Muscle layer of duodenum (tissue), 2 donors: ENCODE measurements around the gene RUNDC3A.

Experiments
- H3K27ac ChIP-seq: one replicate; pipeline ENCODE4 v1.7.0; 2013; ENCODE audit warnings: mild to moderate bottlenecking, low read length
- H3K27me3 ChIP-seq: one replicate; pipeline ENCODE4 v1.7.0; 2013; ENCODE audit warnings: low read depth, mild to moderate bottlenecking, control low read depth, low read length
- H3K36me3 ChIP-seq, 2 donors: one replicate each; pipeline ENCODE4 v1.7.0; 2013; ENCODE audit warnings: low read length in 2 of 2, control low read depth in 1 of 2, mild to moderate bottlenecking in 1 of 2; ENCODE audit not compliant: insufficient read depth in 2 of 2, control insufficient read depth in 1 of 2
- H3K4me1 ChIP-seq, 2 donors: one replicate each; pipeline ENCODE4 v1.7.0; 2013; ENCODE audit warnings: low read length in 2 of 2, mild to moderate bottlenecking in 2 of 2, control low read depth in 1 of 2, moderate library complexity in 1 of 2; ENCODE audit not compliant: insufficient read depth in 2 of 2, control insufficient read depth in 1 of 2
- H3K4me3 ChIP-seq, 2 donors: one replicate each; pipeline ENCODE4 v1.7.0; 2013; ENCODE audit warnings: low read length in 2 of 2, low read depth in 1 of 2, mild to moderate bottlenecking in 1 of 2
- H3K9me3 ChIP-seq, 2 donors: one replicate each; pipeline ENCODE4 v1.7.0; 2013; ENCODE audit warnings: low read length in 2 of 2, control low read depth in 1 of 2, mild to moderate bottlenecking in 1 of 2; ENCODE audit not compliant: control insufficient read depth in 1 of 2
- donor health status: healthy.

RUNDC3A gene

DNA sequence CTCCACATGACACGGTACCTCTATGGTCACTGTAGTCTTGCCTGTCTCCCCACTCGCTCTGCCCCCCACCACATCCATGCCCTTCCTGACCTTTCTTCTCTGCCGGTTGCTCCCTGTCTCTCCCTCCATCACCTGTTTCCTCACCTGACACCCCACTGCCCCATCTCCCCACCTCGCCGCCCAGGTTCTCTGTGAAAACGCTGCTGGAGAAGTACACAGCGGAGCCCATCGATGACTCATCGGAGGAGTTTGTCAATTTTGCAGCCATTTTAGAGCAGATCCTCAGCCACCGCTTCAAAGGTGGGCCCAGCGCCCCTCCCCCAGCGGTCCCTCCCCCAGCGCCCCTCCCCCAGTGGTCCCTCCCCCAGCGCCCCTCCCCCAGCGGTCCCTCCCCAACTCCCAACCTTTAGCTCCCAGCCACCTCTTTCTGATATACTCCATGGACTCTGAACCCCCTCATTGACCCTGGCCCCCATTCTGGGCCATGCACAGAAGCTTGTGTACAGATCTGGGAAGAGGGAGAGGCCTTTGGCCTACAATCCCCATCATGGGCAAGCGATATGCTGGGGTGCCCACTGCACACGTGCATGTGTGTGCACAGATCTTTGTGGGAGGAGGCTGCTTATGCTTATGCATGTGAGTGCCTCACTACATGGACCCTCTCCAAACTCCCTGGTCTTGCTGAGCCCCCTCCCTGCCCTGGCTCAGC lies 4.1 kb downstream of the RUNDC3A start:
- H3K27me3 ChIP-seq: peaks cover 41% of the 10 kb centered on the region
- H3K9me3 ChIP-seq: no peaks in the 10 kb centered on the region
- no peak overlapping the region for H3K4me3 ChIP-seq
- H3K36me3 ChIP-seq: no peaks in the 10 kb centered on the region
- peaks cover 3 to 26% of the 10 kb centered on the region in 2 donors for H3K4me1 ChIP-seq
- H3K27ac ChIP-seq: no peak overlapping the region

DNA sequence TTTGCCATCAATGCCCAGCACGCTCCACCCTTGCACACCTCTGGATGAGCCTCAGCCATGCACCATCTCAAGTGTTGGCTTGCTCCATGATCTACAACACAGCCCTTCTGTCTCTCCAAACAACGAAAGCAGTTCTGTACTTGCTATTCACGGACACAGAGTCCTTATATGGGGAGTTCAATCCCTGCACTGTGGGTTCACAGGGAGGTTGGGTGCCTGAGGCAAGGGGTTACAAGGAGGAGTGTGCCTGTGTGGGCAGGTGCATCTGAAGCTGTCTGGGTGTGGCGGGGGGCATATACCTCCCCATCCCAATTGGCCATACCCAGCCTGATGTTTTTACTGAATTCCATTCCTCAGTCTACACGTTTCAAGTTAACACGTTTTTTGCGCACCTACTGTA lies 5.6 kb downstream of the RUNDC3A start:
- Histone ChIP-seq H3K4me1 (peaks cover 0 to 16% of the 10 kb centered on the region in 2 donors), H3K4me3 (no peak overlapping the region), H3K9me3 (no peaks in the 10 kb centered on the region), H3K36me3 (no peaks in the 10 kb centered on the region), H3K27me3 (peaks cover 40% of the 10 kb centered on the region), H3K27ac (no peak overlapping the region)

DNA sequence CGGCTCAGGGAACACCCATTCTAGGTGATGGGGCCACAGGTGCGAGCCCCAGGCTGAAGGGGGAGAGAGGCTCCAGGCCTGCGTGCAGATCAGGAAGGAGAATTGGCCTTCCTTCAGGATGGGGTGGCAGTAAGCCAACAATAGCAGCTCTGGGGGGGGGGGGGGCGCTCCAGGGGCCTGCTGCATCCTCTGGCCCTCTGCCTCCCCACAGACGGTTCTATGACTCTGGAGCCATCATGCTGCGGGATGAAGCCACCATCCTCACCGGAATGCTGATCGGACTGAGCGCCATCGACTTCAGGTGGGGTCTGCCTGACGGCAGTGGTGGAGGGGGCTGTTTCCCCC lies 6.1 kb downstream of the RUNDC3A start:
- Histone ChIP-seq H3K36me3 (peaks cover 2 to 4% of the 10 kb centered on the region in 2 donors), H3K27ac (no peak overlapping the region), H3K27me3 (peaks cover 40% of the 10 kb centered on the region), H3K4me1 (peaks cover 0 to 13% of the 10 kb centered on the region in 2 donors), H3K9me3 (no peaks in the 10 kb centered on the region), H3K4me3 (no peak overlapping the region)

- Histone ChIP-seq H3K36me3 (peaks cover 3 to 10% of the 10 kb centered on the region in 2 donors), H3K27me3 (peaks cover 40% of the 10 kb centered on the region), H3K4me3 (peak overlapping the region in 1 of 2 donors; percentile 26), H3K9me3 (no peaks in the 10 kb centered on the region), H3K27ac (no peak overlapping the region), H3K4me1 (peaks cover 0 to 13% of the 10 kb centered on the region in 2 donors)
These were observed 6.7 kb downstream of the RUNDC3A start for GRCh38 chr17:44314869-44315661.

DNA sequence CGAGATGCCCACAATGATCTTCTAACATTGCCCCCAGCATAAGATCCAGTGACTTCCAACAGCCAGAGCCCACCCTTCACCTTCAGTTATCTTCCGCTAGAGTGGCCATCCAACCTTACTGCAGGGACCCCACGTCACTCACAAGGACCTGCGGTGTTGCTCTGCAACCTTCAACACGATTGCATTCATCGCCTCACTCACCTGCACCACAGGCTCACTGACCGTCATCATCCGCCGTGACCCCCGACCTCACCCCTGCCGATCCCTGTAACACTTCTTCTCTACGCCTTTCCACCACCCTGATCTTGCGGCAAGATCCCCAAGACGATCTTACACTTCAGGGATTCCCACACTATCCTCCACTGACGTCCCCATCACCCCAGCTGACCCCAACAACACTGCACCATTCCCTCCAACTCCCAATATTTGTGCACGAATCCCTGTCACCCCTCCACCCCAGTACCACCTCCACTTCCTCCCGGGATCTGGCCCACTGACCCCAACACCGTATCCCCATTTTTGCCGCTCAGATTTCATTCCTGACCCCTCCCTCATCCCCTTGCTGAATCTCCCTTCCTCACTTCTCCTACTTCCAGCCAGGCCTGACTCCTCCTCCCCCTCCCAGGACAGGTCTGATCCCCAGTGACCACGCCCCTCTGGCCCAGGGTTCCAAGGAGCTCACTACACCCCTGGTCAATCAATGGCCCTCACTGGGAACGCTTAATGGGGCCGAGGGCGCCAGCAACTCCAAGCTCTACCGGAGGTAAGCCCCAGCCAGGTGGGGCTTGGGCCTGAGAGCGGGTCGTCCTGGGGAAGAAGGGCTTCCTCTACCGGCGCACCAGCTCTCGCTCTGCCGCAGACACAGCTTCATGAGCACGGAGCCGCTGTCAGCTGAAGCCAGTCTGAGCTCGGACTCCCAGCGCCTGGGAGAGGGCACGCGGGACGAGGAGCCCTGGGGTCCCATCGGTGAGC lies 7.6 kb downstream of the RUNDC3A start:
- Histone ChIP-seq H3K4me1 (peaks cover 0 to 13% of the 10 kb centered on the region in 2 donors), H3K36me3 (peaks cover 11 to 20% of the 10 kb centered on the region in 2 donors), H3K9me3 (no peaks in the 10 kb centered on the region), H3K4me3 (no peak overlapping the region), H3K27ac (no peak overlapping the region), H3K27me3 (peaks cover 40% of the 10 kb centered on the region)

GRCh38 chr17:44317545-44317944 lies 9.1 kb downstream of the RUNDC3A start:
- no peak overlapping the region for H3K4me3 ChIP-seq
- H3K4me1 ChIP-seq: peaks cover 0 to 13% of the 10 kb centered on the region in 2 donors
- no peak overlapping the region for H3K27ac ChIP-seq
- H3K27me3 ChIP-seq: peaks cover 40% of the 10 kb centered on the region
- peaks cover 13 to 32% of the 10 kb centered on the region in 2 donors for H3K36me3 ChIP-seq
- no peaks in the 10 kb centered on the region for H3K9me3 ChIP-seq

DNA sequence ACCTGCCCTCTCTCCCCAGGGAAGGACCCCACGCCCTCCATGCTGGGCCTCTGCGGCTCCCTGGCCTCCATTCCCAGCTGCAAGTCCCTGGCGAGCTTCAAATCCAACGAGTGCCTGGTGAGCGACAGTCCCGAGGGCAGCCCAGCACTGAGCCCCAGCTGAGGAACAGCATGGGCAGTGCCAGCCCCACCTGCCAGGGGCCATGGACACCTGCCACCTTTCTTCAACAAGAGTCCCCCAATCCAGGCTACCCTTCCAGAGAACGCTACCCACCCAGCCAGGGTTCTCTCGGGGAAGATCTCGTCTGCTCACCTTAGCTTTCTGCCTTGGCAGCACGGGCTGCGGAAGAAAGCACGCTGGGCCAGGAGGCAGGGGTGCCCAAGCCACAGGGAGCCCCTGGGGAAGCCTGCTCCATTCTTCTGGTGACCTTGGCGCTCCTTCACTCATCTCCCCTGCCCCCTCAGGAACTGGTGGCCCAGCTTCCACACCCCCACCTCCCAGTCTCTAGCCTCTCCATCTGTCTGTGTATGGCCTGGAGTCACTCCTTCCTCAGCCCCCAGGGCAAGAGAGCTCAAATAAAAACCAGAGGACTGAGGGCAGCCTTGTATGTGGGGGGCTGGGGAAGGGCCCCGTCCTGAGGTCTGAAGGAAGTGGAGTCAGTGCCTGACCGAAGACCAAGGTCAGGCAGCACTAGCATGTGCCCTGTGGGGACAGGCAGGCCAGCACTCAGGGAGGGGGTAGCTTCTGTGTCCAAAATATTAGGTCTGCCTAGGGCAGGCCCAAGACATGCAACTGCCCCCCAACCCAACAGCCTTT lies 9.9 kb downstream of the RUNDC3A start:
- H3K27me3 ChIP-seq: peaks cover 35% of the 10 kb centered on the region
- H3K27ac ChIP-seq: no peak overlapping the region
- peaks cover 0 to 13% of the 10 kb centered on the region in 2 donors for H3K4me1 ChIP-seq
- no peak overlapping the region for H3K4me3 ChIP-seq
- peaks cover 13 to 32% of the 10 kb centered on the region in 2 donors for H3K36me3 ChIP-seq
- H3K9me3 ChIP-seq: no peaks in the 10 kb centered on the region

- H3K9me3 ChIP-seq: no peaks in the 10 kb centered on the region
These were observed 11.7 kb downstream of the RUNDC3A start for GRCh38 chr17:44320066-44320465.

DNA sequence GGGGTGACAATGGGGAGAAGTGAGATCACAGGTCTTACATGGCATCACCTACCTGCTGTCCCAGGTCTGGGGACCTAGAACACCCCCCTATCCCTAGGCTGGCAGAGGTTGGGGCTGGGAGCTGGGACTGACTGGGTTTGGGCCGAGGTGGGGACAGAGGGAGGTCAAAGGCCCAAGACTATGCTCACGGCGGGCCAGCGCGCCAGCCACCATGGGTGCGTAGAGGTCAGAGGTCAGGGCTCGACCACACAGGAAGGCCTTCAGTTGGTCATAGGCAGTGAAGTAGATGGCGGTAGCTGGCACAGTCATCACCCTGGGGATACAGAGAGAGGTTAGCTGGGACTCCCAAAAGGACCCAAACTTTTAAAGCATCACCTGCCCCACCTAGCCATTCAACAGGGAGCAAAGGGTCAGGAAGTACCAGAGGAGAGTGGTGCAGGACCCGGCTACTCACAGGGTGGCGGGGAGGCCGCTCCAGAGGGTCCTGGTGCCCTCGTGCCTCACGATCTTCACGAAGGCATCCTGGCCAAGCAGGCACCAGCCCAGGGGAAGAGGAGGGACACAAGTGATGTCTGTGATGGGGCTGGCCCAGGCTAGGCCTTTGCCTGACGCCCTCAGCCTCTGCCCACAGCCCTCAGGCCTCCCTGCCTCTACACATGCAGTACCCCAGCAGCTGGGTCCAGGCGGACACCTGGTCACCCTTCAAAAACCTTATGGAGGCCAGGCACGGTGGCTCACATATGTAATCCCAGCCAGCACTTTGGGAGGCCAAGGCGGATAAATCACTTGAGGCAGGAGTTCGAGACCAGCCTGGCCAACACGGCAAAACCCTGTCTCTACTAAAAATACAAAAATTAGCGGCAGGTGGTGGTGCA lies 13.1 kb downstream of the RUNDC3A start:
- H3K9me3 ChIP-seq: no peaks in the 10 kb centered on the region
- H3K4me1 ChIP-seq: peaks cover 0 to 12% of the 10 kb centered on the region in 2 donors
- H3K36me3 ChIP-seq: peaks cover 13 to 32% of the 10 kb centered on the region in 2 donors
- H3K4me3 ChIP-seq: no peak overlapping the region
- H3K27ac ChIP-seq: no peak overlapping the region
- peaks cover 11% of the 10 kb centered on the region for H3K27me3 ChIP-seq

More at GRCh38 chr17:44320066-44320465, 11.7 kb downstream of the RUNDC3A start:
- Histone ChIP-seq H3K4me1 (peaks cover 0 to 18% of the 10 kb centered on the region in 2 donors), H3K4me3 (no peak overlapping the region), H3K27me3 (peaks cover 22% of the 10 kb centered on the region), H3K36me3 (peaks cover 13 to 32% of the 10 kb centered on the region in 2 donors), H3K27ac (no peak overlapping the region)
